CD4-positive, CD25-positive, alpha-beta regulatory T cell (primary cell): ENCODE data around the gene MMP3. TPM values are rescaled to one million over a fixed set of nuclear protein-coding genes. Genes with fewer than 3 reads are reported as not detected.

Experiments
- polyA plus RNA-seq, 4 donors: library from polyadenylated mRNA; unstranded; fragments of 300-500 nt; fragmentation: Illumina TruSeq; gene quantifications; one replicate each; pipeline ENCODE4 v1.2.3, GENCODE V29; 2021
- total RNA-seq: library from RNA; stranded (reverse); gene quantifications from one replicate; pipeline ENCODE4 v1.2.3, GENCODE V29; 2022

MMP3 gene
- total and polyA plus RNA-seq, 5 donors from 2014 or later, result not detected

Other genes with a start within 250 kb of the MMP3 start
- not detected for gene MMP20, start 218.3 kb downstream of the MMP3 start, total RNA-seq
- gene MMP20, start 218.3 kb downstream of the MMP3 start, polyA plus RNA-seq, result not detected
- gene MMP27, start 137.8 kb downstream of the MMP3 start, total RNA-seq, result not detected
- gene MMP27, start 137.8 kb downstream of the MMP3 start, polyA plus RNA-seq, result not detected
- not detected for gene MMP8, start 118.7 kb downstream of the MMP3 start, total RNA-seq
- gene MMP8, start 118.7 kb downstream of the MMP3 start, polyA plus RNA-seq, result not detected
- not detected for gene MMP10, start 63.0 kb downstream of the MMP3 start, total RNA-seq
- gene MMP10, start 63.0 kb downstream of the MMP3 start, polyA plus RNA-seq, result not detected
- gene MMP1, start 45.4 kb downstream of the MMP3 start, total RNA-seq, result not detected
- gene MMP1, start 45.4 kb downstream of the MMP3 start, polyA plus RNA-seq, result not detected
- not detected for gene MMP12, start 31.4 kb upstream of the MMP3 start, total RNA-seq
- not detected for gene MMP12, start 31.4 kb upstream of the MMP3 start, polyA plus RNA-seq
- gene MMP13, start 112.1 kb upstream of the MMP3 start, total RNA-seq, result not detected
- not detected for gene MMP13, start 112.1 kb upstream of the MMP3 start, polyA plus RNA-seq
- 16.2 TPM for gene DCUN1D5, start 248.6 kb upstream of the MMP3 start, total RNA-seq
- 10 to 100 TPM; 23.6 to 27.6 (median 26.6) TPM for gene DCUN1D5, start 248.6 kb upstream of the MMP3 start, polyA plus RNA-seq